ENCODE measurements around the gene C12orf42.
"Not testable (repeated sequence)": the region's sequence is repeated elsewhere in the genome, so short reads cannot be mapped to it uniquely, and the experiment has no call there.

C12orf42 gene

DNA sequence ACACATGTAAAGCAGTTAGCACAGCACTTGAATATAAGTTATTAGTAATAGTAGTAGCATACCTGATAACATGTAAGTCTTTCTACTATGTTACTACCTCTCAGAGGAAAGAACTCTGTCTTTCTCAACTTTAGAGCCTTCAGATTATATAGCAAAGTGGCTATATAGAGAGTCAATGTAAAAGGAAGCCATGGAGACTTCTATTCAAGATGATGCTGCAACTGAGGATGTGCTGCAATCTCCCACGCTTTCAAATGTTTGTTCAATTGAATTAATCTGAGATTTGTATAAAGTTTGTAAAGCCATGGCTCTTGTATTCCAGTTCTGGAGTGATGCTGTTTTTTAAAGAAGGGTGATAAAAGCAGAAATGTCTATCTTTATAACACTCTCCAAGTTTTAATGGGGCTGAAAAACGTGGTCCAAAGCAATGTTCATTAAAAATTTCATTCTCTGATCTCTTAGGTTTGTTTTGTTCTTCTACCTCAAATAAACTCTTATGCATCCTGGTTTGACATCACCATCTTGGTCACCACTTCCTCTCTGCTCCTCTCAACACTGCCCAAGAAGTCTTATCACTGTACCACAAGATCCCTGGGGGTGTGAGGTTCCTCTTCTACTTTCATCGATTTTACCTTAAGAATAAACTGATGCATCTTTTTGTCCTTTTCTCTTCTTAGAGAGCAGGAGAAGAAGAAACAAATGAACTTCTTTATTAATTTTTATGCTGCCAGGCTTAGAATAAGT is 40.6 kb downstream of the C12orf42 start:
- TF ChIP-seq CTCF (conservative IDR thresholded peaks at IDR 0.05; ENCODE audit: low read depth), result no peak
- ChIA-PET POLR2A (ENCODE audit: low non-redundant PET) (no interaction called here), CTCF (no interaction called here)
- H3K27ac ChIP-seq, result no peak overlapping the region
- DNase-seq (ENCODE audit: low spot score), result no peak

DNA sequence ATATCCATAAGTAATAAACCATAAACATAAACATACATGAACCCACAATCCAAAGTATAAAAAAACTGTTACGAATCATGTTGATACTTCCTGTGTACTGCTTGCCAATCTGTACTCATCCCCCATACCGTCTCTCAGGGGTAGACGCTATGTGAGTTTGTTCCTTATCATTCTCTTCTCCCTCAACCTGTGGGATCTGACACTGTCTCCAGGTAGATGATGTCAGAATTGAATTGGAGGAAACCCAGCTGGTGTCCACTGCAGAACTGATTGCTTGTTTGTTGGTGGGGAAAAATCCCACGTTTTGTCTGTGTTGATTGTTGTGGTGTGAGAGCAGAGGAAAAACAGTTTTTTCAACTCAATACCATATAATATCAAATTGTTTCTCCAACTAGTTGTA is 50.8 kb downstream of the C12orf42 start:
- CTCF ChIA-PET, result no interaction called here
- H3K27ac ChIP-seq, result no peak overlapping the region
- no peak for TF ChIP-seq CTCF (conservative IDR thresholded peaks at IDR 0.05; ENCODE audit: low read depth)
- POLR2A ChIA-PET (ENCODE audit: low non-redundant PET), result no interaction called here
- no peak for DNase-seq (ENCODE audit: low spot score)

DNA sequence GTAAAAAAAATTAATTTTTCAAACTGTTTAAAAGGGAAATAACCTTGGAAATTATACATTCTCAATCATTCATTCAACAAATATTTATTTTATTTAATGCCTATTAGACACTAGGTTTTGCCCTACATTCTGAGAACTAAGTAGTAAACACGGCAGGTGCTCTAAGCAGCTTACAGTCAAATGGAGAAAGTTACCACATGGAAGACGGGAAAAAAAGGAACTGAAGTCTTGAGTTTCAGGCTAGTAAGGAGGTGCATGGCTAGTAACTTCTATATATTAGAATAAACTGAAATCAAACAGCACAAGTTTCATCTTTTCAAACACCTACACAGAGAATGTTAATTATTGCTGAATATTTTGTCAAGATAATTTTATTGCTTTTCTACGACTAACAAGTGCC is 52.9 kb downstream of the C12orf42 start:
- no peak overlapping the region for H3K27ac ChIP-seq
- TF ChIP-seq CTCF (conservative IDR thresholded peaks at IDR 0.05; ENCODE audit: low read depth), result no peak
- no peak for DNase-seq (ENCODE audit: low spot score)
- POLR2A ChIA-PET (ENCODE audit: low non-redundant PET), result no interaction called here
- CTCF ChIA-PET, result no interaction called here

DNA sequence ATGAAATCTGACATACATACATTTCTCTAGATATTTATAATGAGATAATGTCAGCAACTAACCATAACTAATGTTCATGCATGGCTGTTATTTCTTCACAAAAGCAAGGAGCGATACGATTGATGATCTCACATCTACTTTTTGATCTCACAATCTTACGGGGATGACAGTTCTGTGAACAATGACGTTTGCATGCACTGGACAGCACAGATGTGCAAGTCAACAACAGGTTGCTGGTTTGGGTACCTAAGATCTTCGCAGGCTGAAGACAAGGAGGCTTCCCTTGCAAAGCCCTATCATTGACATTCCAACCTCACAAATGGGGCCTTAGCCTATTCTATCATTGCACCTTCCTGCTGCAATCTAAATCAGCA is 53.6 kb downstream of the C12orf42 start:
- ChIA-PET CTCF (no interaction called here), POLR2A (ENCODE audit: low non-redundant PET) (no interaction called here)
- TF ChIP-seq CTCF (conservative IDR thresholded peaks at IDR 0.05; ENCODE audit: low read depth), result no peak
- DNase-seq (ENCODE audit: low spot score), result no peak
- H3K27ac ChIP-seq, result no peak overlapping the region

DNA sequence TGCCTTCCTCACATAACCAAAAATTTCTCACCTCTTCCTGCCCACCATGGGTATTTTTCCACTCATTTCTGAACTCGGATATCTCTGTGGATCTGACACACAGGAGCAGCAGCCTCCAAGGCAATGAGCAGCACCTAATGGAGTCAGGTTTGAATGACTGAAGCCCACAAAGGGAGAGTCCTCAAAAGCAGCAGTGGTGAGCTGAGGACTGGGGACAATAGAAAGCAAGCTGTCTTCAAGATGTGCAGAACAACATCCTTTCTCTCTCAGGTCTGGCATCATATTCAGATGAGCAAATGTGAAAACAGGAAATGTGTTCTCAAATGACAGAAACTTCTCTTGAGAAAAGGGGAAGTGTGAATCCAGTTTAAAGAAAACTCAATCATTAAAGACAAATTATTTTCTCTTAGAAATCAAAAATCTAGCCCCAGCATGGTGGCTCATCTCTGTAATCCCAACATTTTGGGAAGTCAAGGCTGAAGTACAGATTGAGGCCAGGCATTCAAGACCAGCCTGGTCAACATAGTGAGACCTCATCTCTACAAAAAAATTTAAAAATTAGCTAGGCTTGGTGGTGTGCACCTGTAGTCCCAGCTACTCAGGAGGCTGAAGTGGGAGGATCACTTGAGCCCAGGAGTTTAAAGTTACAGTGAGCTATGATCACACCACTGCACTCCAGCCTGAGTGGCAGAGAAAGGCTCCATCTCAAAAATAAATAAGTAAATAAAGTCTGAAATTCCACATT is 54.2 kb downstream of the C12orf42 start:
- no peak for TF ChIP-seq CTCF (conservative IDR thresholded peaks at IDR 0.05; ENCODE audit: low read depth)
- ChIA-PET POLR2A (ENCODE audit: low non-redundant PET) (no interaction called here), CTCF (no interaction called here)
- H3K27ac ChIP-seq, result no peak overlapping the region
- DNase-seq (ENCODE audit: low spot score), result no peak

DNA sequence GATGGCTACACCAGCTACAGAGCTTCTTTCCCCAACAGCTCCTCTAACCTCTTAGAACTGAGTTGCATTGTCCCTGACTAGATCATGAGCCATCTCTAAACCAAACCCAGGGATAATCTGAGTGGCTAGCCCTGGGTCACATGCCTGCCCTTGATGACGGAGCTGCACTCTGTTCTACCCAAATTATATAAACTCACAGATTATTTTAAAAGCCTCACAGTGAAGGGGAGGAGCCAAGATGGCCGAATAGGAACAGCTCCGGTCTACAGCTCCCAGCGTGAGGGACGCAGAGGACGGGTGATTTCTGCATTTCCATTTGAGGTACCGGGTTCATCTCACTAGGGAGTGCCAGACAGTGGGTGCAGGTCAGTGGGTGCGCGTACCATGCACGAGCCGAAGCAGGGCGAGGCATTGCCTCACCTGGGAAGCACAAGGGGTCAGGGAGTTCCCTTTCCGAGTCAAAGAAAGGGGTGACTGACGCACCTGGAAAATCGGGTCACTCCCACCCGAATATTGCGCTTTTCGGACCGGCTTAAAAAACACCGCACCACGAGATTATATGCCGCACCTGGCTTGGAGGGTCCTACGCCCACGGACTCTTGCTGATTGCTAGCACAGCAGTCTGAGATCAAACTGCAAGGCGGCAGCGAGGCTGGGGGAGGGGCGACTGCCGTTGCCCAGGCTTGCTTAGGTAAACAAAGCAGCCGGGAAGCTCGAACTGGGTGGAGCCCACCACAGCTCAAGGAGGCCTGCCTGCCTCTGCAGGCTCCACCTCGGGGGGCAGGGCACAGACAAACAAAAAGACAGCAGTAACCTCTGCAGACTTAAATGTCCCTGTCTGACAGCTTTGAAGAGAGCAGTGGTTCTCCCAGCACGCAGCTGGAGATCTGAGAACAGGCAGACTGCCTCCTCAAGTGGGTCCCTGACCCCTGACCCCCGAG is 61.3 kb downstream of the C12orf42 start:
- CTCF ChIA-PET; H3K27ac ChIP-seq; DNase-seq (ENCODE audit: low spot score); POLR2A ChIA-PET (ENCODE audit: low non-redundant PET): not testable (repeated sequence)
